Activated T-cell treated with anti-CD3 and anti-CD28 coated beads for 1 hour (primary cell): ENCODE measurements around the gene ADCY5.
A peak's percentile ranks its signal among the peaks of the same experiment; 100 is the strongest.
"Not testable (repeated sequence)": the region's sequence is repeated elsewhere in the genome, so short reads cannot be mapped to it uniquely, and the experiment has no call there.

Experiments used
- DNase-seq: peaks from one replicate; pipeline ENCODE4 v3.0.0-alpha.2; 2020; ENCODE audit warnings: low read depth

ADCY5 gene

DNA sequence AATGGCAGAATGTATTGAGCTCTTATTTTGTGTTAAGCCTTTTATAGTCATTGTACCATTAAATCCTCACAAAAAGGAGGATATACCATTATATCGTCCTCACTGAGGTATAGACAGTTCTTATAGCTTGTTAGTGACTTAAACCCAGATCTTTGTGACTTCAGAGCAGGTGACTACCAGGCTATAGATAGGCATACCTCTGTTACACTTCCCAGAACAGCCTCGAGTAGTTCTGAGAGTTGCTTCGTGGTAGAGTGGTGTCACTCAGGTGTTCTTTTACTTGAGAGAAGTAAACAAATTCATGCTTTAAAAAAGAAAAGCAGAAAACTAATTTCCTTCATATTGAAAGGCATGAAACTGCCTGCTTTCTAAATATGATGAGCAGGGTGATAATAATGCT is 187.2 kb downstream of the ADCY5 start:
- DNase-seq: no peak

DNA sequence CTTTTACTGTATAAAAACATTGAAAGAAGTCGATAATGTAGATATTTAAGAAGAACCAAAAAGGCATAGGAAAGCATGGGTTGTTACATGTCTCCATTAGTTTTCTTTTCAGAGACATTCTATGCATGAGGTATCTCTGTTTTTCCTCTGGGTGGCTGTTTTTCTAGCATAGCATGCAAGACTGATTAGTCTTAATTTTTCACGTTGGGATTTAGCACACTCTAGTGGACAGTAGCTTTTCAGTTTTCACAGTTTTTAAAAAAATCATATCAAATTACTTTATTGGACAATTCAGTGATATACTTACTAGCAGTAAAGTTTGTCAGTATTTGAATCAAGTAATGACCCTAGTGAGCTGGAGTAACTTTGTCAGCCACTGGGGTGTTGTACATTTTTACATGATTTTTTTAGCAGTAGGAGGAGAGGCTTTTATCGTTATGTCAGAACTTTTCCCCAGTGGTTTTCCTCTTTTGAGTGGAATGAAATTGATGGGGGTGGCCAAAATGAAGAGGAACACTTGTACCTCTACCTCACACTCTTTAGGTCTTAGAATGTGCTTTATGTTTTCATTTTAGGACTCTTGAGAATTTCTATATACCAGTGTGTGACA is 190.0 kb downstream of the ADCY5 start:
- no peak for DNase-seq

DNA sequence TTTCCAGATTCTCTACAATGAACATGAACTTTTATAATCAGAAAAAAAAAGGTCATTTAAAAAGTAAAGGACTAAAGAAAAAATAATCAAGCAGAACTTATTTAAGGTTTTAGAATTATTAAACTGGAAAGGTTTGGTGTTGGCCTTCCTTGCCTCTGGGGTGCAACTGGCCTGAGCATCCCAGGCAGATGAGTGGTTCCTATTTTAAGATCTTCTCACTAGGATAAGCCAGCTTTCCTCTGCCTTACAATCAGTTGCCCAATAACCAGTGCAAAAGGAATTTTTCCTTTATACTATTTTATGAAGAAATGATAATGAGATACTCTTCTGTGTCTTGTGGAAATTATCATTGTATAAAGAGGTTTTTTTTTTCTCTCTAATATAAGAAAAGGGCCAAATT is 190.5 kb downstream of the ADCY5 start:
- no peak for DNase-seq

DNA sequence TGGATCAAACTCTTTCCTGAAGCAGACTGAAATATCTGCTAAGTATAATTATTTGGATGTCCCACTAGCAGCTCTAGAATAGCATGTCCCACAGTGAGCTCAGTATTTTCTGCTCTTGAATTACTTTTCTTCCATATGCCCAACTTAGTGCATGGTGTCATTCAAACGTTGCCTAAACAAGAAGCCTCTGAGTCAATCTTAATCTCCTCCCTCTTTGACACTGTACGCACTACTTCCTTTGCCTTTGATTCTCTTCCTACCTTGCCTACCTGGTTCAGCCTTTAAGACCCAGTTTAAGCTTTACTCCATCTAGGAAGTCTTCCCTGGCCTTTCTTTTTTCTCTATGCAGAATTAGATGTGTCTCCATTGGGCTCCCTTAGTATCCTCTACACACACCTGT is 192.6 kb downstream of the ADCY5 start:
- no peak for DNase-seq

DNA sequence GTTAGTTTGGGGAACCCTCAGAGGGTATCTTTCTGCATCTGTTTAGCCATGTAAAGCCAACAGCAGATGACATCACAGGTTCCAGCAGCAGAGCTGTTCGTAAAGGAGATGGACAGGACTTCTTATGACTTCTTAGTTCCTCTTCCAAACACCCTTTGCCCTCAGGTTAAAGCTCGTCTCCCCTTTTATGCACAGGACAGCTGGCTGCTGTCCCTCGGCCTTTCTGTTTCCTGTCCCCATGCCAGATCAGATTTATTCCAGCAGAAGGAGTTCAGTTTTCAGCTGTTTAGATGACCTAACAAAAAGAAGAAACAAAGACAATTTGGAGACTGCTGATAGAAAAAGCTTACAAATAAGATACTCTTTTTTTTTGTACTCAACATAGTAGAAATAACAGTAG is 202.0 kb downstream of the ADCY5 start:
- no peak for DNase-seq

DNA sequence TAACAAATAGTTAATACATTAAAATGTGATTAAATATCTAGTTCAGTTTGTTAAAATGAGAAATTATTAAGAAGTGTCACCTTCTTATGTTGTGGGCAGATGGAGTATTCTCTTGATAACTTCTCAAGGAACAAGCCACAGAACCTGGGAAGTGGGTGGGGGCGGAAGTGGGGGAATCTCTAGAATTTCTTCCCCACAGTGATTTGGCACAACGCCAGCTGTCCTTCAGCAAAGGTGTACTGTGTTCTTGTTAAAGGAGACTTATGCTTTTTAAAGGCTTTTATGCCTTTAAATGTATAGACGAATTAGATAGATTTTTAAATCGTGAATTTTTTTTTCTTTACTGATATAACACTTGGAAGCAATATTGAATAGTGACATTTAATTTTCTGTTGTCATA is 204.8 kb downstream of the ADCY5 start:
- DNase-seq: peak; percentile 7

DNA sequence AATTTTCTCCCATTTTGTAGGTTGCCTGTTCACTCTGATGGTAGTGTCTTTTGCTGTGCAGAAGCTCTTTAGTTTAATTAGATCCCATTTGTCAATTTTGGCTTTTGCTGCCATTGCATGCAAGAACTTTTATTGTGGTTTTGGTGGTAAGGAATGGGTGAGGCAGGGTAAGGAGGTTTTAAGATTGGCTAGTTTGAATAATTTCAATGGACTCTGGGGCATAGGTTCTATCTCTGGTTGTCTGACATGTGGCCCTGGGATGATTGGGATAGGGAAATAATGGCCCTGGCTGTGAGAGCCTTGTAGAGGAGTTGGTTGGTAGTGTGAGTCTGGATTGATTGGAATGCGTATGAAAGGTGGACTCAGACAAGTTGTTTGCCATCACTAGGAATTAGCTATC is 209.1 kb downstream of the ADCY5 start:
- DNase-seq: no peak

DNA sequence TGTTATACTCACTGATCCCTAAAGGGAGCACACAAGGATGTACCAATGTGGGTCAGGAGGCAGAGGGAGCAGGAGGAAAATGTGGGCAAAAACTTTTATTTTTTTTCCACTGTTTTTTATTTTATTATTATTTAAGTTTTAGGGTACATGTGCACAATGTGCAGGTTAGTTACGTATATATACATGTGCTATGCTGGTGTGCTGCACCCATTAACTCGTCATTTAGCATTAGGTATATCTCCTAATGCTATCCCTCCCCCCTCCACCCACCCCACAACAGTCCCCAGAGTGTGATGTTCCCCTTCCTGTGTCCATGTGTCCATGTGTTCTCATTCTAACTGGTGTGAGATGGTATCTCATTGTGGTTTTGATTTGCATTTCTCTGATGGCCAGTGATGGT is 209.7 kb downstream of the ADCY5 start:
- DNase-seq: not testable (repeated sequence)

DNA sequence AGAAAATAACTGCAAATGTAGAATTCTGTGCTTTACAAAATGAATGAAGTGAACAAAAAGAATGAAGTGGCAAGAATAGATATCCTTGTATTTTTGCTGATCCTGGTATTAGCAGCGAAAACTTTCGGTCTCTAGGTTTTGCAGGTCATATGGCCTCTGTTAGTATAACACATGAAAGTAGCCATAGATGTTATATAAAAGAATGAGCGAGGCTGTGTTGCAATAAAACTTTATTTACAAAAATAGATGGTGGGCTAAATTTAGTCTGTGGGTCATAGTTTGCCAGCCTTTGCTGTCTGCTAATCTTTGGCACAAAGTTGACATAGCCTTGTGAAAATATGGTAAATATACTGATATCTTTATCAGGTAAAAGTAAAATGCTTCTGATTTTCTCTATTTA is 212.0 kb downstream of the ADCY5 start:
- DNase-seq: no peak
